Heart left ventricle (tissue), 16 donors: ENCODE data around the gene PLA2G4B. TPM values are rescaled to one million over a fixed set of nuclear protein-coding genes. Genes with fewer than 3 reads are reported as not detected.
A peak's percentile ranks its signal among the peaks of the same experiment; 100 is the strongest.

ENCODE experiments used
- ATAC-seq, 4 donors: fragments of 200-7000 bp; cut with Tn5 transposase; one replicate each; pipeline ENCODE4 v1.9.1; 2020 to 2022; ENCODE audit warnings: moderate library complexity in 4 of 4, mild to moderate bottlenecking in 3 of 4, moderate number of reproducible peaks in 1 of 4
- DNase-seq, 5 donors: peaks; one replicate each; pipeline ENCODE4 v3.0.0-alpha.2; 2020
- H3K27ac ChIP-seq, 12 donors: fragments of 200-600 bp; sonication (generic) in 4 of 12; one replicate each; pipeline versions ENCODE4 v1.5.0 to v1.8.0; 2016 to 2022; ENCODE audit warnings: mild to moderate bottlenecking in 2 of 12
- H3K27me3 ChIP-seq, 9 donors: fragments of 200-600 bp; sonication (generic) in 2 of 9; one replicate each; pipeline versions ENCODE4 v1.5.1 to v1.8.0; 2016 to 2022; ENCODE audit warnings: mild to moderate bottlenecking in 3 of 9
- H3K36me3 ChIP-seq, 9 donors: fragments of 200-600 bp; sonication (generic) in 2 of 9; one replicate each; pipeline versions ENCODE4 v1.5.0 to v1.8.0; 2018 to 2022; ENCODE audit warnings: mild to moderate bottlenecking in 2 of 9
- H3K4me1 ChIP-seq, 12 donors: fragments of 200-600 bp; sonication (generic) in 4 of 12; one replicate each; pipeline versions ENCODE4 v1.5.0 to v1.8.0; 2016 to 2022; ENCODE audit warnings: mild to moderate bottlenecking in 3 of 12
- H3K4me3 ChIP-seq, 12 donors: fragments of 200-600 bp; sonication (generic) in 4 of 12; one replicate each; pipeline versions ENCODE4 v1.5.0 to v1.8.0; 2017 to 2022; ENCODE audit warnings: mild to moderate bottlenecking in 9 of 12, moderate library complexity in 4 of 12
- H3K9me3 ChIP-seq, 12 donors: fragments of 200-600 bp; sonication (generic) in 4 of 12; one replicate each; pipeline versions ENCODE4 v1.5.0 to v1.8.0; 2016 to 2022; ENCODE audit warnings: mild to moderate bottlenecking in 1 of 12
- CTCF ChIP-seq, 12 donors: fragments of 200-600 bp; sonication (generic) in 4 of 12; IDR thresholded peaks; one replicate each; pipeline versions ENCODE4 v1.5.0 to v1.8.0; 2018 to 2022; ENCODE audit warnings: antibody characterized with exemption in 12 of 12, mild to moderate bottlenecking in 5 of 12
- POLR2A ChIP-seq, 2 donors: fragments of 450-650 bp; IDR thresholded peaks; one replicate each; pipeline ENCODE4 v1.6.1; 2017; ENCODE audit warnings: antibody characterized with exemption in 2 of 2, mild to moderate bottlenecking in 2 of 2, moderate library complexity in 2 of 2
- WGBS, 4 donors: extraction: QIAGEN DNeasy Blood & Tissue Kit in 2 of 4; methylation state at CpG; one replicate each; pipeline versions ENCODE4 v1.1.5 to v1.1.7; 2013 to 2018; 5-methylcytosine and 5-hydroxymethylcytosine counted together
- intact Hi-C, 10 donors: fragments of 100-400 bp; cut with DNase I; formaldehyde crosslinking; loops; one replicate each; pipeline versions ENCODE4 v1.11.1 to v1.14.2; 2022
- polyA plus RNA-seq, 2 donors: library from polyadenylated mRNA; stranded (reverse); fragments of 200-250 nt; gene quantifications; one replicate each; pipeline ENCODE4 v1.2.3, GENCODE V29; 2013
- total RNA-seq, 9 donors: library from RNA; depleted of rRNA in 2 of 9; stranded (reverse); fragments of >200 nt in 2 of 9; fragmentation: NEBNext Ultra II Directional in 3 of 9; extraction: Animal tissue kit (Norgen Biotek cat#: 25700) in 3 of 9; gene quantifications; one replicate each; pipeline versions ENCODE4 v1.1.0 to v1.2.4, GENCODE V29; 2016 to 2023
- donor health status: ischemic (EF 13 %, LVEDD 7.1; RV severe dilation, severe dysfunction).
- donor health status: healthy with polysubstance abuse.
- donor health status: DM: no; HTN: yes; CAD: no.
- donor health status: DM: no; HTN: no; CAD: no.
- donor health status: ischemic (EF 25% LVEDD 6.9; RV normal size, moderate dysfunction).
- donor health status: ischemic (EF 25% LVEDD 5.7; RV mildly dilated, moderate dysfunction).
- donor health status: healthy.
- donor health status: DM: yes; HTN: yes; CAD: no.
- donor health status: ischemic (EF 35%, LVEDD 5.7; RV mildly dilated, moderate dysfunction).
- donor health status: nonischemic (EF 11% LVEDD 7.7; RV severe dilation, severe dysfunction).
- donor health status: DM: yes; HTN: yes; CAD: no.
- donor health status: PGD.
- donor health status: ischemic (EF 29% LVEDD 5.4; RV normal size, mild dysfunction).
- donor health status: nonischemic (EF 23%, LVEDD 6.1; RV moderate dilation, normal function).

Gene PLA2G4B
- total and polyA plus RNA-seq, 11 donors, result 0.38 to 6.0 (median 2.8) TPM

- 75 to 87% (median 84%) methylated on average over 11 to 13 of the region's 13 CpGs for WGBS, 4 donors
- no peak for DNase-seq
- no peaks in the 10 kb centered on the region for H3K9me3 ChIP-seq
Observed at GRCh38 chr15:41876007-41876406, 37.4 kb downstream of the PLA2G4B start.

GRCh38 chr15:41876689-41877088 lies 38.0 kb downstream of the PLA2G4B start:
- intact Hi-C loops, result no loop called here
- Histone ChIP-seq H3K27me3 (peaks cover 0 to 3% (median 0%) of the 10 kb centered on the region in 9 donors), H3K27ac (no peak overlapping the region), H3K36me3 (no peaks in the 10 kb centered on the region), H3K4me1 (peaks cover 0 to 13% (median 4%) of the 10 kb centered on the region in 12 donors), H3K4me3 (no peak overlapping the region), H3K9me3 (no peaks in the 10 kb centered on the region)
- TF ChIP-seq CTCF (IDR thresholded peaks at IDR 0.05) (no peak), POLR2A (IDR thresholded peaks at IDR 0.05) (no peak)
- no peak for ATAC-seq
- 71 to 81% (median 74%) methylated on average over 9 to 12 of the region's 12 CpGs for WGBS, 4 donors
- no peak for DNase-seq

More at GRCh38 chr15:41876007-41876406, 37.4 kb downstream of the PLA2G4B start:
- H3K4me1 ChIP-seq, result peaks cover 0 to 17% (median 0%) of the 10 kb centered on the region in 12 donors
- H3K27me3 ChIP-seq, result no peaks in the 10 kb centered on the region
- no peak overlapping the region for H3K4me3 ChIP-seq
- ATAC-seq, result no peak
- no peaks in the 10 kb centered on the region for H3K36me3 ChIP-seq
- TF ChIP-seq POLR2A (IDR thresholded peaks at IDR 0.05) (no peak), CTCF (IDR thresholded peaks at IDR 0.05) (no peak)
- intact Hi-C loops, result no loop called here
- no peak overlapping the region for H3K27ac ChIP-seq

GRCh38 chr15:41877631-41878354 lies 39.1 kb downstream of the PLA2G4B start:
- Histone ChIP-seq H3K4me1 (peaks cover 0 to 23% (median 15%) of the 10 kb centered on the region in 12 donors), H3K36me3 (no peaks in the 10 kb centered on the region), H3K27ac (peak overlapping the region in 3 of 12 donors; percentile 10 to 22 (median 22)), H3K27me3 (peaks cover 0 to 8% (median 0%) of the 10 kb centered on the region in 9 donors), H3K9me3 (no peaks in the 10 kb centered on the region), H3K4me3 (no peak overlapping the region)
- intact Hi-C loops, result no loop called here
- WGBS, 4 donors, result 66 to 84% (median 82%) methylated on average over 5 to 13 of the region's 13 CpGs
- TF ChIP-seq POLR2A (IDR thresholded peaks at IDR 0.05) (no peak), CTCF (IDR thresholded peaks at IDR 0.05) (no peak)
- DNase-seq (no peak), ATAC-seq (peak in 1 of 4 donors; percentile 5)

GRCh38 chr15:41878355-41878699 lies 39.7 kb downstream of the PLA2G4B start:
- Histone ChIP-seq H3K4me1 (peaks cover 0 to 28% (median 17%) of the 10 kb centered on the region in 12 donors), H3K27ac (peak overlapping the region in 3 of 12 donors; percentile 10 to 22 (median 22)), H3K36me3 (no peaks in the 10 kb centered on the region), H3K9me3 (no peaks in the 10 kb centered on the region), H3K4me3 (no peak overlapping the region), H3K27me3 (peaks cover 0 to 8% (median 0%) of the 10 kb centered on the region in 9 donors)
- ATAC-seq (peak in 3 of 4 donors; percentile 57 to 69 (median 59)), DNase-seq (peak in 4 of 5 donors; percentile 41 to 79 (median 73))
- intact Hi-C loops, result no loop called here
- WGBS, 4 donors, result 67 to 91% (median 76%) methylated on average over 7 to 10 of the region's 10 CpGs
- TF ChIP-seq POLR2A (IDR thresholded peaks at IDR 0.05) (no peak), CTCF (IDR thresholded peaks at IDR 0.05) (no peak)
